Dedifferentiated amniotic fluid mesenchymal stem cell (primary cell): ENCODE data around the gene RBM15.

Experiments
- DNase-seq: peaks from one replicate; pipeline ENCODE4 v3.0.0-alpha.2; 2016; ENCODE audit errors: extremely low spot score

The RBM15 gene

DNA sequence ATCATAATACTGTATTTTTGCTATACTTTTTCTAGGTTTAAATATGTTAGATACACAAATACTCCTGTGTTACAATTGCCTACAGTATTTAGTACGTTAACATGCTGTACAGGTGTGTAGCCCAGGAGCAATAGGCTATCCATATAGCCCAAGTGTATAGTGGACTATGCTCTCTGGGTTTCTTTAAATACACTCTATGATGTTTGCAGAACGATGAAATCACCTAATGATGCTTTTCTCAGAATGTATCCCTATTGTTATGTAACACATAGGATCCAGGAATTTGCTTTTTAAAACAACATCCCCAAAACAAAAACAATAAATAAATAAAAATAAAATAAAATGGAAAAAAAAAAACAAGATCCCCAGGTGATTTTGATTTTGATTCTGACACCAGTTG is 18.1 kb upstream of the RBM15 start:
- no peak for DNase-seq

DNA sequence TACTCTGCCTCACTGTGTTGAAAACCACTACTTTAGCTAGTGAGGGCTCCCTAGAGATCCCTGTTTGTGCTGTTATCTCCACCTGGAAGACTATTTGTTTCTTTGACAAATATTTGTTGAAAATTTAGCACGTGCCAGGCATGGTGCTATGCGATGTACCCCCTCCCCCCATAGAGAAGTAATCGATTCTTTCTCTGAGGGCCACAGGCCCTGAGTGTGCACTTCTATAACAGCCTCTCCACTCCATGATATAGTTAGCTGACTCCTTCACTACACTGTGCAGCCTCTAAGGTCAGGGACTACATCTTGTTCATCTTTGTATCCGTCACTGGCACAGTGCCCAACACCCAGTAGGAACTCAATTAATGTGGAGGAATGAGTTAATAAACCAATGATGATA is 17.3 kb upstream of the RBM15 start:
- DNase-seq = no peak

DNA sequence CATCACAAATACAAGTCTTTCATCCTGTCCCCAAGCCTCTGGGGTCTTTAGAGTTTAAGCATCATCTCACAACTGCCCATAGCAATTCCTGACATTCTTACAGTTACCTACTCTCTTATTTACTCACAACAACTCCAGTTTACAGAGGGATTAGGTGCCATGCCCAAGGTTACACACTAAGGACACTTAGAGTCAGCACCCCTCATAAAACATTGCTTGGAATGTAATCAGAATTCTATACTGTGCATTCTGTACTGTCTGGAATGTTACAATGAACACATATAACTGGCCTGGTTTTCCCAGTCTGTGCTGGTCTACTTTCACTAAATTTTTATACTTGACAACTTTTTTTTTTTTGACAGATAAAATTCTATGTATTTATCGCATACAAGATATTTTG is 14.5 kb upstream of the RBM15 start:
- no peak for DNase-seq

DNA sequence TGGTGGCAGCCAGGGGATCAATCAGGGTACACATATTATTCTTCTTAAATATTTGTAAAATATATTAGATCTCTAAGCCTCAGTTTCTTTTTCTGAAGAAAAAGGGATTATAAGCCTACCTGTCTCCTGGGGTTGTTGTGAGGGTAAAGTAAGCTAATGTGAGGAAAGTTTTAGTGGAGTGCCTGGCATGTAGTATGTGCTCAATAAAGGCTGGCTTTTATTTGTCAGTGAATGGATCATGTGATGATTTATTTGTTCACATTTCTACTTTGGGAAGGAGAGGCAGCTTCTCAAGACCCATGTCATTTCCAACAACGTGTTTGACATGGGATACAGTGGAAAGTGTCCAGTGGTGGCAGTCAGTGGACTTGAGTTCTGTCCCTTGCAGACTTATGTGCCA is 12.4 kb upstream of the RBM15 start:
- DNase-seq = no peak

DNA sequence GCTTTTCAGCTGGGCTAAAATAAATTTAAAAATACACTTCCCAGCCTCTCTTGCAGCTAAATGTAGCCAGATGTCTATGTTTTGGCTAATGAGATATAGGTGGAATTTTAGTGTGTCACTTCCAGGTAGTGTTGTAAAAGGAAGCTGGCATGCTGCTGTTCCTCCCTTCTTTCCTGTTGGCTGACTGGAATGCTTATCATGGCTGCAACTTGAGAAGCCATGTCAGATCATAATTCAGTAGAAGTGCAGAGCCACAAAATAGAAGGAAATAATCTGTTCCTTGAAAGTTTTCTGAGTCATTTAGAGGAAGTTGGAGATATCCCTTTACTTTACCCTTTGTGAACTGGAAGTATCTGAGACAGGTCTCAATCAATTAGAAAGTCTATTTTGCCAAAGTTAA is 10.9 kb upstream of the RBM15 start:
- no peak for DNase-seq

DNA sequence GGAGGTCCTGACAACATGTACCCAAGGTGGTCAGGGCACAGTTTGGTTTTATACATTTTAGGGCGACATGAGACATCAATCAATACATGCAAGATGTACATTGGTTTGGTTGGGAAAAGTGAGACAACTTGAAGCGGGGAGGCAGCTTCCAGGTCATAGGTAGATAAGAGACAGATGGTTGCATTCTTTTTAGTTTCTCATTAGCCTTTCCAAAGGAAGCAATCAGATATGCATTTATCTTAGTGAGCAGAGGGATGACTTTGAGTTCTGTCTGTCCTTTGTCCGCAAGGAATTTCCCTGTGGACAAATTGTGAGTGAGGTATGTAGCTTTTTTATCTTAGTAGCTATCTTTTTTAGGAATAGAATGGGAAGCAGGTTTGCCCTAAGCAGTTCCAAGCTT is 10.5 kb upstream of the RBM15 start:
- DNase-seq = no peak

DNA sequence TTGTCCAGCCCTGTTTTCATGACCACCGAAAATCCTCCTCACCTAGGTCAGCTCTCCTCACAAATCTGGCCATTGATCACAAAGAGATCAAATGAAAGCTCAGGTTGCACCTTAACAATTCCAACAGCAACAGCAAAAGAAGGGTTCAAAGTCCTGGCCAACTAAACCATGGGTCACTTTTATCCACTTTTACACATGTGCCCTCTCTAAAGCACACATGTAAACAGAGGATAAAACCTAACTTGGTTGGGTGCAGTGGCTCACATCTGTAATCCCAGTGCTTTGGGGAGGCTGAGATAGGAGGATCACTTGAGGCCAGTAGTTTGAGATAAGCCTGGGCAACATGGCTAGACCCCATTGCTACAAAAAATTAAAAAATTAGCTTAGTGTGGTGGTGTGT is 3.9 kb upstream of the RBM15 start:
- no peak for DNase-seq

DNA sequence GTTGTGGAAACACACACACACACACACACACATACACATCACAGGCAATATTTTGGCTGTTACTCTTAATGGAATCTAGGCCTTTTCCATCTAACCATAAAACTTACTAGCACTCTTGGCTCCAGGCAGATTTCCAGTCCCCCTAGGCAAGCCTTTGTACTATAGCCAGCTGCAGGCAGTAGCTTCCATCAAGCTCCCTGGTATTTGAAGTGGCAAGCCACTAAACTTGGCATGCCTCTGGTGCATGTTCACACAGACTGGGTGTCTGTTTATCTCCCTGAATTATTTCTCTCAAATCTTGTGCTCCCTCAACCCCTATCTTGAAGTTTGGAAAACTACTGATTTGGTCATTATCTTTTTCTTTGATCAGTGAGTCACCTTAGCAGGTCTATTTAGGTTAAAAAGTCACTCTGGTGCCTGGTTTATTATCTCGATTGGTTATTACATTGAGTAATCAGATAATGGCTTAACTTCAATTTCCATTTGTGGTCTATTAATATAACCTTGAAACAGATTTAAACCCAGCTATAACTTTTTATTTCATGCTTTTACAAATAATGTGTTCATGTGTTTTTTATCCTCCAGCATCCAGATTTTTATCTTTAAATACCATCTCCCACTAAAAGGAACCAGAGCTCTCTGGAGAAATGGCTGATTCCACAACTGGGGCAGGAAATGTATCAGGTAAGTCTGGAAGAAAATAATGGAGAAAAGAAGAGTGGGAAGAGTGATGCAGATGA is 2.7 kb upstream of the RBM15 start:
- no peak for DNase-seq

DNA sequence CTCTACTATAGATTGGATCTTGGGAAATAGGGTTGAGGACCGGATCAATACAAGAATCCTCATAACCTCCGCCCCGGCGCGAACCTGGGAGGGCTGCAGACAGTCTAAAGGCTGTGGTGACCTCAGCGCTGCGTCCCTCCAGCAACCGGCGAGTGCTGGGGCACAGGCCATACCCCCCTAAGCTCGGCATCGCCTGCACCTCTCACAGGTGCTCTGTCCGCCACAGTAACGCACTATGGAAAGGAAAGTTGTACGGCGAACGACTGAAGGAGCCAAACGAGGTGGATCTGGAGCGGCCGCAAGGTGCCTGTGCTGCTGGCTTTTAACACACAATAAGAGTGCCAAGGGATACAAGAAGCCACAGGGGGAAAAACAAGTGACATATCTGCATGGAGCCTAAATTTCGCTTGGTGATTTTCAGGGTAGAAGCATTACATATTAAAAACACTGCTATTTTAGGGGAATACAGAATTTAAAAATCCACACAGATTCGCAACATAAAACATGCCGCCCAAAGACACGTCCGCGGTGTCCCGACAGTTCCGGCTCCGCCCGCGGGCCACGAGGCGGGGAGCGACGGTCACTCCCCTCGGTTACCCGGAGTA is 1.4 kb upstream of the RBM15 start:
- no peak for DNase-seq

DNA sequence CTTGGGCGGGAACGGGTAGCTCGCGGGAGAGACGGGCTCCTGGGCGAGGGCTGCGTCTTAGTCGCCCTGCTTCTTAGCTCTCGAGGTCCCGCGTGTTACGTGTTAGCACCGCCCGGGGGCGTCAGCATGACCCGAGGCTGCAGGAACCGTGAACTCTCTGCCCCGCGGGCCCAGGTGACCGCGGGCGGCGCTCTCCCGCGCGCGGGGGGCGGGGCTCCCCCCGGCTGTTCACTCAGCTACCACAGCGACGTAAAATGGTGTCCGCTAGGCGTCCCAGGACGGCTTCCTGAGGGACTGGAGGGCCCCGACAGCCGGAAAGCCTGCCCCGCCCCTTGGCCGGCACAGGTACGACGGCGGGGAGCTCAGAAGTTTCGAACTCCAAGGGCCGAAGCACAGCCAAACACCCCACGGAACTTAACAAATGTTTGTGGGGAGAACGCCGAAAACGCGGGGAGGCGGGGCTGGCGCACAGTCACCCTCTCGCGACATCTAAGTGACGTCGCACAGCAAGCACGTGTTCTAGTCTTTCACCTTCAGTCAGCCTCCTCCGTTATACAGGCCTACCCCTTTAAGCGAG is 780 bp upstream of the RBM15 start:
- peak; percentile 26 for DNase-seq

DNA sequence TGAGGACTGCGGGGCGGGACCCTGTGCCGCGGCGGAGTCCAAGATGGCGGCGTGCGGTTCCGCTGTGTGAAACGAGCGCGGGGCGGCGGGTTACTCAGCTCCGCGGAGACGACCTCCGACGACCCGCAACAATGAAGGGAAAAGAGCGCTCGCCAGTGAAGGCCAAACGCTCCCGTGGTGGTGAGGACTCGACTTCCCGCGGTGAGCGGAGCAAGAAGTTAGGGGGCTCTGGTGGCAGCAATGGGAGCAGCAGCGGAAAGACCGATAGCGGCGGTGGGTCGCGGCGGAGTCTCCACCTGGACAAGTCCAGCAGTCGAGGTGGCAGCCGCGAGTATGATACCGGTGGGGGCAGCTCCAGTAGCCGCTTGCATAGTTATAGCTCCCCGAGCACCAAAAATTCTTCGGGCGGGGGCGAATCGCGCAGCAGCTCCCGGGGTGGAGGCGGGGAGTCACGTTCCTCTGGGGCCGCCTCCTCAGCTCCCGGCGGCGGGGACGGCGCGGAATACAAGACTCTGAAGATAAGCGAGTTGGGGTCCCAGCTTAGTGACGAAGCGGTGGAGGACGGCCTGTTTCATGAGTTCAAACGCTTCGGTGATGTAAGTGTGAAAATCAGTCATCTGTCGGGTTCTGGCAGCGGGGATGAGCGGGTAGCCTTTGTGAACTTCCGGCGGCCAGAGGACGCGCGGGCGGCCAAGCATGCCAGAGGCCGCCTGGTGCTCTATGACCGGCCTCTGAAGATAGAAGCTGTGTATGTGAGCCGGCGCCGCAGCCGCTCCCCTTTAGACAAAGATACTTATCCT is 430 bp downstream of the RBM15 start:
- DNase-seq = peak; percentile 17

DNA sequence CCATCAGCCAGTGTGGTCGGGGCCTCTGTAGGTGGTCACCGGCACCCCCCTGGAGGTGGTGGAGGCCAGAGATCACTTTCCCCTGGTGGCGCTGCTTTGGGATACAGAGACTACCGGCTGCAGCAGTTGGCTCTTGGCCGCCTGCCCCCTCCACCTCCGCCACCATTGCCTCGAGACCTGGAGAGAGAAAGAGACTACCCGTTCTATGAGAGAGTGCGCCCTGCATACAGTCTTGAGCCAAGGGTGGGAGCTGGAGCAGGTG is 961 bp downstream of the RBM15 start:
- DNase-seq = no peak

DNA sequence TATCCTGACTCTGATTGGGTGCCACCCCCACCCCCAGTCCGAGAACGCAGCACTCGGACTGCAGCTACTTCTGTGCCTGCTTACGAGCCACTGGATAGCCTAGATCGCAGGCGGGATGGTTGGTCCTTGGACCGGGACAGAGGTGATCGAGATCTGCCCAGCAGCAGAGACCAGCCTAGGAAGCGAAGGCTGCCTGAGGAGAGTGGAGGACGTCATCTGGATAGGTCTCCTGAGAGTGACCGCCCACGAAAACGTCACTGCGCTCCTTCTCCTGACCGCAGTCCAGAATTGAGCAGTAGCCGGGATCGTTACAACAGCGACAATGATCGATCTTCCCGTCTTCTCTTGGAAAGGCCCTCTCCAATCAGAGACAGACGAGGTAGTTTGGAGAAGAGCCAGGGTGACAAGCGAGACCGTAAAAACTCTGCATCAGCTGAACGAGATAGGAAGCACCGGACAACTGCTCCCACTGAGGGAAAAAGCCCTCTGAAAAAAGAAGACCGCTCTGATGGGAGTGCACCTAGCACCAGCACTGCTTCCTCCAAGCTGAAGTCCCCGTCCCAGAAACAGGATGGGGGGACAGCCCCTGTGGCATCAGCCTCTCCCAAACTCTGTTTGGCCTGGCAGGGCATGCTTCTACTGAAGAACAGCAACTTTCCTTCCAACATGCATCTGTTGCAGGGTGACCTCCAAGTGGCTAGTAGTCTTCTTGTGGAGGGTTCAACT is 2.1 kb downstream of the RBM15 start:
- DNase-seq = no peak

DNA sequence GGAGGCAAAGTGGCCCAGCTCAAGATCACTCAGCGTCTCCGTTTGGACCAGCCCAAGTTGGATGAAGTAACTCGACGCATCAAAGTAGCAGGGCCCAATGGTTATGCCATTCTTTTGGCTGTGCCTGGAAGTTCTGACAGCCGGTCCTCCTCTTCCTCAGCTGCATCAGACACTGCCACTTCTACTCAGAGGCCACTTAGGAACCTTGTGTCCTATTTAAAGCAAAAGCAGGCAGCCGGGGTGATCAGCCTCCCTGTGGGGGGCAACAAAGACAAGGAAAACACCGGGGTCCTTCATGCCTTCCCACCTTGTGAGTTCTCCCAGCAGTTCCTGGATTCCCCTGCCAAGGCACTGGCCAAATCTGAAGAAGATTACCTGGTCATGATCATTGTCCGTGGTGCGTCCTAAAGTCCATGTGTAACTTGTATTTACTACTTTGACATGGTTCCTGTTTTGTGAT is 2.7 kb downstream of the RBM15 start:
- DNase-seq = no peak

DNA sequence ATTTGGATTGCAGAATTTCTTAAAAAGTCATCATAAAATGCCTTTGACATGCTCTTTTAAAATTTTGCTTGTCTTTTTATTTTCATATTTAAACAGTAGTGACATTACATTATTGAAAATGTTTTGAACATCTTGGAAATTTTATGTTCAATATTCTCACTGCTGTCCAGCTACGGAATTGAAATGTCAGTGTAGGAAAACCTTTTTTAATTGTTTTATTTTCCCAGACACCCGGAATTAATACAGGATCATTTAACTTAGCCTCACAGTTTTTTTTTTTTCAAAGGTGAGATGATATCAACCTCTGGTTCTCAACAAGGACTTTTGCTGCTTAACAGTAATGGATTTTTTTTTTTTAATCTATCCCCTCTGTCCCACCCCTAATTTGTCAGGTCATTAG is 4.1 kb downstream of the RBM15 start:
- no peak for DNase-seq

DNA sequence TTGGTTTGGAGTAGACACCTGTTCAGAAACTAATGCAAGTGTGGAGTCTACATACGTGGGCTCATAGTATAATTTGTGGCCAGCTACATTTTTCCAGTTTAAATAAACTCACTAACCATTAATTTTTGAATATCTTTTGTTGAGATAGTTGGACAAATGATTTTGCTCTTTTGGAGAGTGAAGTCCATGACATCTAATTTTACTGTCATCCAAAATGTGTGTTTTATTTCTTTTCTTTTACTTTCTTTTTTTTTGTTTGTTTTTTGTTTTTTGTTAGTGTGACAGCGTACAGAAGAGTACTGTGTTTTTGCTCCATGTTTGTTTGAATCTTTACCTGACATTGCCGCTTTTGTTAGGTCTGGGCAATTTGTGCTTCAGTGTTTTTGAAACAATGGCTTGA is 5.0 kb downstream of the RBM15 start:
- no peak for DNase-seq

DNA sequence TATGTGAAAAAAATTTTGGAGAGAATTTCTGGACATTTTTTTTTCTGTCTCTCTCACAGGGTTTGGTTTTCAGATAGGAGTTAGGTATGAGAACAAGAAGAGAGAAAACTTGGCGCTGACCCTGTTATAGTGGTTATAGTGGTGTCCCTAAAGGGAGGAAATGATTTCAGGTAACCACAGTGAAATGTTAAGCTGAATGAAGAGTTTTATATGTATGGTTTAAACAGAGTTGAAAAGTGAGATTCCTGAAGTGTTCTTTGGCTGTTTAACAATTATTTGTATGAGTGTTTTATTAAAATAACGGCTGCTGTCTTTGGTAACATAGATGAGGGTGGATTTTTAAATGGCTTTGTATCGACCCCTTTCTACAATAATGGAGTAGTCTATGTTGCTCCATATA is 6.3 kb downstream of the RBM15 start:
- DNase-seq = no peak

DNA sequence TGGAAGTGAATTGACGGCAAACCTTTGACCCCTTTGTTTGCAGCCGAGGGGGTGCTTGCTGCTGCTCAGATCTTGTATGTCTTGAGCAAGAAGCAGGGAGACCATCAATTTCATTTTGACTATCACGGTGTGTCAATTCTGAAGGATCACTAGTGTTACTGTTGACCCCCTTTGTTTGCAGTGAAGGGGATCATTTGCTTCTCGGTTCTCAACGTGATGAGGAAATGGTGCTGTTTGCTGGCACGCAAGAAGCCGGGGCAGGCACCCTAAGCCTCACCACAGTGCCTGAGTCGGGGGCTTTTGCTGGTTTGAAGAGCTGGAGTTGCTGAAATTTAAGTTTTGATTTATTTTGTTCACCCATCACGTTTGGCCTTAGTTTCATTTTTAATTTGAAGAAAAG is 7.5 kb downstream of the RBM15 start:
- no peak for DNase-seq

DNA sequence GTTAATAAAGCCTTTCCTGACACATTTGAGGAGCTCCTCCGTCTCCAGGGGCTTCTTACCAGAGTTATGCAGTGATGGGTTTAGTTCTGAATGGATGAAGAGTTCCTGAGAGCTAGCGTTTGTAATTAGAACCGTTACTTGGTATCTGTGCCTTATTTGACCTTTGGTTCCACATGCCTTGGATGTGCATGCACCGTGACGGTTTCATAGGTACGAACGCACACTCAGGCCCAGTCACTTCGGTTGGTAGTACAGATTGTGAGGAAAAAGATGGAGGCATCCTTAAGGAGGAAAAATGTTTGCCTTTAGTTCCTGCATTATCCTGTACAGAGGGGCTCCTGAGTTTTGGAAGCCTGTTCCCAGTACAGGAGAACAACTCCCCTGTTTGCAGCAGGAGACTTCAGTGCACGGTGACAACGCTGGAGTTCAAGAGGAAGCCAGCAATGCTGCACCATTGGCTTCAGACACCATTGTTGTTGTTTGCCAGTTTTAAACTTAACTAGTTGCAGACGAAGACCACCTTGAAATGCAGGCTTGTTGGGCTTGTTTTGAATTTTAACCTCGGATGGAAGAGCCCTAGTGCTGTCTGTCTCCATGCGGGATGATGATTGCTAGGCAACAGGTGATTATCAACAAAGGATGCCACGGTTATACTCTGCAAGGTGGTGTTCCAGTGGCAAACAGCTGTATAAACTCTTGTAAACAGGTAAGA is 8.2 kb downstream of the RBM15 start:
- DNase-seq = no peak

DNA sequence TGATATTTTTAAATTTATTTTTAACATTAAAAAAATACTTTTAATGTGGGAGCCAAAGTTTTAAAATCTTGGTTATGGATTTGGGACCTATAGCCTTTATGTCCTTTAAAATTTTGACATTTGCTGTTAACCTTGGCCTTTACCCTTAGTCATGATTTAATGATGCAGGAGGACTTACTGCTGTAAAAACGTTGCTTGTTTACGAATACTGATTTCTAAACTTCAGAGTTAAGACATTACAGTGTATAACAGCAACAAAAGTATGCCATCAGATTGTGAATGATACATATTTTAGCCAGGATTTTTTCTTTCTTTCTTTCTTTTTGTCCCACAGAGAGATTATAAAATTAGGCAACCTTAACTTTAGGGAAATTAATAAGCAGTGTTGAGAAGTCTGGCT is 8.9 kb downstream of the RBM15 start:
- no peak for DNase-seq

DNA sequence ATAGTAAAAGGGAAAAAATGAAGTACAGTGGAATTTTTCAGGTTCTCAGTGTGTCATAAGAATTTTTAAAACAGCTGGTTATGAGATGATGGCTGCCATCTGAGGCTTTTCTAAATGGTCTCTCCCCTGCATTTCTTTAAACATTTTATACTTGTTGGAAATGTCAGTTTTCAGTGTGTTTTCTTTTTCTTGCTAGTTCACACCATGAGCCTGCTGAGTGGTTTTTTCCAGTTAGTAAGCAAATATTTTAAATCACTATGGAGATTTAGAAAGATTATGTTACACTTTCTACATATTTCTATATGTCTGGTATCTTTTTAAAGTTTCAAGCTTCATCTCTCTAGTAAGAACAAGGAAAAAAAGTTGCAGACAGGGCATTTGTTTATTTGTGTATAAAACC is 9.6 kb downstream of the RBM15 start:
- peak; percentile 43 for DNase-seq

DNA sequence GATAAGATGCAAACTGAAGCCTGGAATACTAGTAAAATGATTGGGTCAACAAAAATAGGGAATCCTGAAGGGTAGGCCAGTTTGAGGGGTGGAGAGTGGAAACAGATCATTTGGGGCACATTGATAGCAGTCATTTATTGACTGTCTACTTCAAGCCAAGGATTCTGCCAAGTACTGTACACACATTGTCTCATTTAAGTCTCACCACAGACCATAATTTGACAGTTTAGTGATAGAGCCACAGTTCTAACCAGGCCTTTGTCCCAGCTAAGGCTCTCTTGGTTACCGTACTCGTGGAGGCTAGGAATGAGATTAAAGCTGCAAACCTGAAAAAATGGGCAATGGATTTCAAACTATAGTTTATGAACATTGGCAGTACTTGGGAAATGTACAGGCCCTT is 11.2 kb downstream of the RBM15 start:
- DNase-seq = no peak
